Nephron (organoid): ENCODE data around the gene EFNA1.

Source experiments
- H3K27ac Mint-ChIP-seq, 3 experiments: 2 replicates each; pipeline ENCODE4 v1.8.0; 2020; ENCODE audit warnings: mixed read lengths in 3 of 3, mild to moderate bottlenecking in 2 of 3, moderate library complexity in 1 of 3
- H3K27me3 Mint-ChIP-seq: 2 replicates; pipeline ENCODE4 v1.8.0; 2021; ENCODE audit warnings: low read depth, mild to moderate bottlenecking, moderate library complexity, mixed read lengths
- H3K36me3 Mint-ChIP-seq: 2 replicates; pipeline ENCODE4 v1.8.0; 2020; ENCODE audit warnings: low read depth, mixed read lengths
- H3K4me1 Mint-ChIP-seq: 2 replicates; pipeline ENCODE4 v1.8.0; 2020; ENCODE audit warnings: mixed read lengths
- H3K4me3 Mint-ChIP-seq, 3 experiments: 2 replicates each; pipeline ENCODE4 v1.8.0; 2020; ENCODE audit warnings: mild to moderate bottlenecking in 3 of 3, mixed read lengths in 3 of 3, moderate library complexity in 2 of 3
- H3K9me3 Mint-ChIP-seq: 2 replicates; pipeline ENCODE4 v1.8.0; 2020; ENCODE audit warnings: mixed read lengths
- TF ChIP-seq, protein P1 (sequence below), 3 experiments: fragments of 200-600 bp; sonication (generic); IDR thresholded peaks; one replicate each; pipeline ENCODE4 v1.5.0; 2021; ENCODE audit warnings: antibody characterized with exemption in 3 of 3; ENCODE audit not compliant: unreplicated experiment in 3 of 3

Gene EFNA1

GRCh38 chr1:155080312-155081228, 47.1 kb upstream of the EFNA1 start:
- peak overlapping the region in 1 of 3 experiments; percentile 35 for H3K27ac Mint-ChIP-seq
- TF ChIP-seq, protein P1, sequence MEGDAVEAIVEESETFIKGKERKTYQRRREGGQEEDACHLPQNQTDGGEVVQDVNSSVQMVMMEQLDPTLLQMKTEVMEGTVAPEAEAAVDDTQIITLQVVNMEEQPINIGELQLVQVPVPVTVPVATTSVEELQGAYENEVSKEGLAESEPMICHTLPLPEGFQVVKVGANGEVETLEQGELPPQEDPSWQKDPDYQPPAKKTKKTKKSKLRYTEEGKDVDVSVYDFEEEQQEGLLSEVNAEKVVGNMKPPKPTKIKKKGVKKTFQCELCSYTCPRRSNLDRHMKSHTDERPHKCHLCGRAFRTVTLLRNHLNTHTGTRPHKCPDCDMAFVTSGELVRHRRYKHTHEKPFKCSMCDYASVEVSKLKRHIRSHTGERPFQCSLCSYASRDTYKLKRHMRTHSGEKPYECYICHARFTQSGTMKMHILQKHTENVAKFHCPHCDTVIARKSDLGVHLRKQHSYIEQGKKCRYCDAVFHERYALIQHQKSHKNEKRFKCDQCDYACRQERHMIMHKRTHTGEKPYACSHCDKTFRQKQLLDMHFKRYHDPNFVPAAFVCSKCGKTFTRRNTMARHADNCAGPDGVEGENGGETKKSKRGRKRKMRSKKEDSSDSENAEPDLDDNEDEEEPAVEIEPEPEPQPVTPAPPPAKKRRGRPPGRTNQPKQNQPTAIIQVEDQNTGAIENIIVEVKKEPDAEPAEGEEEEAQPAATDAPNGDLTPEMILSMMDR (IDR thresholded peaks at IDR 0.05; ENCODE audit: unreplicated experiment in 3 of 3) = no peak
- peak overlapping the region; percentile 84 to 98 (median 85) for H3K4me3 Mint-ChIP-seq
- H3K27me3 Mint-ChIP-seq = peaks cover 73% of the 10 kb centered on the region
- H3K36me3 Mint-ChIP-seq = no peaks in the 10 kb centered on the region
- H3K9me3 Mint-ChIP-seq = no peaks in the 10 kb centered on the region
- H3K4me1 Mint-ChIP-seq = peaks cover 34% of the 10 kb centered on the region

DNA sequence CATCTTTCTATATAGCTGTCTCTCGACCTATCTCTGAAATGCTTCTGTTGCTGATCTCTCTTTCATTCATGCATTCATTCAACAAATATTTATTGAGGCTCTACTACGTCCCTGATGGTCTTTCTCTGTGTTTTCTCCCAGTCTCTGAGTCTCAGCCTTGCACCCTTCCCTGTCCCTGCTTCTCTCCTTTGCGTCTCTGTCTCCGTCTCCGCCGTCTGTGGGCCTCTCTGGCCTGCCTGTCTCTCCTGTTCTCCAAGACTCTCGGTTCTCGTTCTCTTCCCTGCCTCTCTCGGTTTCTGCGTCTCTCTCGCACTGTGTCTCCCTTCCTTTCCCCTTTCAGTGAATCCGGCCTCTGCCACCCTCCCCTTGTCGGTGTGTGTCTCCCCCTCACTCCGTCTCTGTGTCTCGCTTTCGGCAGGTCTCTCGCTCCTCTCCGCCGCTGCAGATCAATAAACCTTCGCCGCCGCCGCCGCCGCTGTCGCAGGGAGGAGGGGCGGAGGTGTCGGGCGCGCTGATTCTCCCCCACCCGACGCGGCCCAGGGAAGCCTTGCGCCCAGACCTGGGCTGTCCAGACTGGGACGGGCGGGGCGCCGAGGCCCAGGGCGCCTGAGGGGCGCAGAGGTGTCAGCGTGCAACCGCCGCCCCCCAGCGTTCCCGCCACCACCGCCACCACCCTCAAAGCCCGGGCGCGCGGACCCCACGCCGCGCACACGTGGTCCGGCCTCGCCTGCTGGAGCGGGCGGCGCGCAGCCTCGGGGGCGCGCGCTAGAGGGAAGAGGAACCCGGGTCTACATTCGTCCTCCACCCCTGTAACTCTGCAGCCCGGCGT, 46.0 kb upstream of the EFNA1 start:
- TF ChIP-seq, protein P1 (IDR thresholded peaks at IDR 0.05; ENCODE audit: unreplicated experiment in 3 of 3) = no peak
- H3K4me1 Mint-ChIP-seq = peaks cover 34% of the 10 kb centered on the region
- H3K9me3 Mint-ChIP-seq = no peaks in the 10 kb centered on the region
- H3K27ac Mint-ChIP-seq = peak overlapping the region; percentile 5 to 67 (median 35)
- no peaks in the 10 kb centered on the region for H3K36me3 Mint-ChIP-seq
- H3K27me3 Mint-ChIP-seq = peaks cover 68% of the 10 kb centered on the region
- H3K4me3 Mint-ChIP-seq = peak overlapping the region; percentile 84 to 98 (median 85)

DNA sequence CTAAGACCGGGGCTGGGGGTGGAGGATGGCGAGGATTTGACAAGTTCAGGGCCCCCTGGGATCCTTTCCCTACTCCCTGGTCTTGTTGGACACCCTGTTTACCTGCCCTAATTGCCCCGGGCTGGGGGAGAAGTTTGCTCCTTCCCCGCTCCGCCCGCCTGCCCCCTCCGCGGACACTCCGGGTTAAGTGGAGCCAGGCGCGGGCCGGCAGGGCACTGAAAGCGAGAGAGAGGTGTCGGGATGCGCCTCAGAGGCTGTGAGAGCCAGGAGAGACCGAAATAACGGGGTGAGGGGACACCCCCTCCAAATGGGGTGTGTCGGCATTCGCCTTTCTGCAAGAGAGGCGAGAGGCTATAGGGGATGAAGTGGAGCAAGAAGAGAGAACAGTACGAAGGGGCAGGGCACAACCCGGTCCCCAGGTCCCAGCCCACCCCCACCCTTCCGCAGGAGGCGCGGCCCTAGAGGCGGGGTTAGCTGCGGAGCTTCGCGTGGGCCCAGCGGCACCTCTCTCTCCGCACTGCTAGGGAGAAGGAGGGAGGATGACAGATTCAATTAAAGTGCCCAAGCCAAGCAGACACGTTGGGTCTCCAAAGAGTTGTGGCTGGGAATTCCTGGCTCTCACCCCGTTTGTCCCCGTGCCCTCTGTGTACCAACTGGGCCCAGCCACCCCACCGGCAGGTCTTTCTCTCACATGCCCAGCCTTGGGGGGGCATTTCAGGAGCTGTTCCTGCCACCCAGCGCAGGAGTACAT, 45.2 kb upstream of the EFNA1 start:
- H3K4me3 Mint-ChIP-seq = peak overlapping the region; percentile 40 to 74 (median 72)
- peaks cover 38% of the 10 kb centered on the region for H3K4me1 Mint-ChIP-seq
- peaks cover 3% of the 10 kb centered on the region for H3K36me3 Mint-ChIP-seq
- TF ChIP-seq, protein P1 (IDR thresholded peaks at IDR 0.05; ENCODE audit: unreplicated experiment in 3 of 3) = no peak
- H3K27ac Mint-ChIP-seq = no peak overlapping the region
- H3K27me3 Mint-ChIP-seq = peaks cover 61% of the 10 kb centered on the region
- H3K9me3 Mint-ChIP-seq = no peaks in the 10 kb centered on the region

DNA sequence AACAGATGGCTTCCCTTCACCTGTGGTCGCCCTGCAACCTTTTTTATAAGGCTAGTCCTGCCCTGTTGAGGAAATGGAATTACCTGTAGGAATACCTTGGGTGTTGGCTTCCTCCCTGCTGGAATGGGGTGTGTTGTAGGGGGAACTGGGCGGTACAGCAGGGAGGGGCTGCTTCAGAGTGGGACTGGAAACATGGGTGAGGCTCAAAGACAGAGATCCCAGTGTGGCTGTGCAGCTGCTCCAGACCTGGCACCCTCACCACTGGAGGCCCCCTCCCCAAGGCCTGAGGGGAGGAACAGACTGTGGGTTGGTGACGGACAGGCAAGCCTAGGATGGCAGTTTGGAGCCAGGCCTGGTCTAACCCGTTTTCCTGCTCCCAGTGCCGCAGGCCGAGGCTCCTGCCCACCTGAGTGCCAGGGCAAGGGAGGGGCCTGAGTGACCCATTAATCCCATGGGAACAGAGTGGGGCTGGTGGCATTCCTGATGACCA, 44.6 kb upstream of the EFNA1 start:
- Mint-ChIP-seq H3K36me3 (peaks cover 7% of the 10 kb centered on the region), H3K9me3 (no peaks in the 10 kb centered on the region), H3K4me1 (peaks cover 43% of the 10 kb centered on the region), H3K4me3 (peak overlapping the region; percentile 40 to 74 (median 49)), H3K27me3 (peaks cover 55% of the 10 kb centered on the region), H3K27ac (no peak overlapping the region)
- TF ChIP-seq, protein P1 (IDR thresholded peaks at IDR 0.05; ENCODE audit: unreplicated experiment in 3 of 3) = no peak

GRCh38 chr1:155083865-155084721, 43.6 kb upstream of the EFNA1 start:
- Mint-ChIP-seq H3K4me3 (peak overlapping the region; percentile 88 to 95 (median 90)), H3K4me1 (peaks cover 43% of the 10 kb centered on the region), H3K27ac (peak overlapping the region; percentile 50 to 94 (median 86)), H3K27me3 (peaks cover 49% of the 10 kb centered on the region), H3K9me3 (no peaks in the 10 kb centered on the region), H3K36me3 (peaks cover 7% of the 10 kb centered on the region)
- TF ChIP-seq, protein P1 (IDR thresholded peaks at IDR 0.05; ENCODE audit: unreplicated experiment in 3 of 3) = no peak
